Endothelial cell of umbilical vein (primary cell): ENCODE data around the gene EED. TPM values are rescaled to one million over a fixed set of nuclear protein-coding genes. Genes with fewer than 3 reads are reported as not detected.

Experiments
- BruUV-seq: library from RNA; stranded (reverse); fragments of 400-500 nt; replicated peaks from 2 replicates; lab custom pipeline; 2021; lab: Mats Ljungman, UMichigan
- CTCF ChIA-PET: fragments of 300-600, 350-600 bp; sonication (Branson Sonifier 250); formaldehyde crosslinking; loops from one replicate; lab custom pipeline; 2021; ENCODE audit warnings: antibody characterized with exemption, inconsistent platforms; lab: Charles Lee
- POLR2A ChIA-PET: fragments of 300-600, 350-600 bp; sonication (Branson Sonifier 250); formaldehyde crosslinking; loops from one replicate; lab custom pipeline; 2021; ENCODE audit warnings: antibody characterized with exemption, inconsistent platforms; lab: Charles Lee
- DNase-seq: peaks from one replicate; pipeline ENCODE4 v3.0.0-alpha.2; 2011; ENCODE audit warnings: low read depth, low spot score
- FAIRE-seq: peaks from 2 replicates; lab custom pipeline; 2011; peaks lifted over from hg19 to GRCh38; lab: Jason Lieb, UNC
- H2AFZ ChIP-seq: 2 replicates; pipeline ENCODE4 v1.6.0; 2012; ENCODE audit warnings: low read depth, low read length, control low read depth, inconsistent platforms
- H3K27ac ChIP-seq: 2 replicates; pipeline ENCODE4 v1.5.1; 2011; ENCODE audit warnings: low read depth, mild to moderate bottlenecking, control low read depth, low read length, moderate library complexity; ENCODE audit not compliant: insufficient read depth
- H3K27me3 ChIP-seq, 2 experiments: 2 replicates each; pipeline versions ENCODE4 v1.6.0 to v1.6.1; 2011; ENCODE audit warnings: low read length in 2 of 2, mixed read lengths in 1 of 2; ENCODE audit not compliant: control insufficient read depth in 2 of 2, insufficient read depth in 2 of 2
- H3K36me3 ChIP-seq, 2 experiments: 2 replicates in 1 of 2; 3 replicates in 1 of 2; pipeline ENCODE4 v1.5.1; 2011; ENCODE audit warnings: low read length in 2 of 2, mild to moderate bottlenecking in 1 of 2, moderate library complexity in 1 of 2; ENCODE audit not compliant: control insufficient read depth in 2 of 2, insufficient read depth in 2 of 2; ENCODE audit errors: extremely low read depth in 1 of 2
- H3K4me1 ChIP-seq: 3 replicates; pipeline ENCODE4 v1.5.1; 2011; ENCODE audit warnings: mild to moderate bottlenecking, low read length; ENCODE audit not compliant: control insufficient read depth, insufficient read depth; ENCODE audit errors: extremely low read depth
- H3K4me2 ChIP-seq: 2 replicates; pipeline ENCODE4 v1.6.1; 2011; ENCODE audit warnings: low read length, control low read depth, mixed read lengths; ENCODE audit not compliant: insufficient read depth
- H3K4me3 ChIP-seq, 3 experiments: fragments of 200-600 bp in 1 of 3; sonication (generic), shearing (Covaris generic) in 1 of 3; replicated peaks in 1 of 3; 2 replicates each; pipeline ENCODE4 v1.5.1; 2011 to 2016; ENCODE audit warnings: control low read depth in 3 of 3, low read length in 3 of 3, mild to moderate bottlenecking in 2 of 3, inconsistent platforms in 1 of 3, low read depth in 1 of 3, moderate library complexity in 1 of 3; ENCODE audit not compliant: insufficient read depth in 1 of 3
- H3K79me2 ChIP-seq: 2 replicates; pipeline ENCODE4 v1.6.0; 2012; ENCODE audit warnings: low read length, inconsistent platforms; ENCODE audit not compliant: control insufficient read depth, insufficient read depth
- H3K9ac ChIP-seq: replicated peaks from 2 replicates; pipeline ENCODE3; 2011; ENCODE audit warnings: low read length, control low read depth; ENCODE audit not compliant: insufficient read depth; ENCODE audit errors: extremely low read depth
- H3K9me1 ChIP-seq: replicated peaks from 3 replicates; pipeline ENCODE4 v1.6.0; 2011; ENCODE audit warnings: mild to moderate bottlenecking, low read length; ENCODE audit not compliant: control insufficient read depth, insufficient read depth; ENCODE audit errors: extremely low read depth
- H3K9me3 ChIP-seq: replicated peaks from 2 replicates; pipeline ENCODE4 v1.5.1; 2012; ENCODE audit warnings: low read length, inconsistent platforms; ENCODE audit not compliant: control insufficient read depth, insufficient read depth
- H4K20me1 ChIP-seq: replicated peaks from 2 replicates; pipeline ENCODE3; 2011; ENCODE audit warnings: mild to moderate bottlenecking, low read length; ENCODE audit not compliant: control insufficient read depth, insufficient read depth; ENCODE audit errors: extremely low read depth
- CTCF ChIP-seq, 2 donors: IDR thresholded peaks; 1 replicate in 1 of 2; 2 replicates in 1 of 2; pipeline ENCODE4 v1.5.1; 2011; ENCODE audit warnings: low read length in 2 of 2, mild to moderate bottlenecking in 2 of 2, moderate library complexity in 2 of 2, control low read depth in 1 of 2, inconsistent platforms in 1 of 2, low read depth in 1 of 2; ENCODE audit not compliant: insufficient read depth in 1 of 2; ENCODE audit errors: extremely low read depth in 1 of 2
- EZH2 ChIP-seq: IDR thresholded peaks from 2 replicates; pipeline ENCODE4 v1.6.1; 2012; ENCODE audit warnings: borderline replicate concordance, low read depth, mild to moderate bottlenecking, moderate library complexity, low read length, inconsistent platforms; ENCODE audit not compliant: severe bottlenecking
- FOS ChIP-seq: IDR thresholded peaks from 2 replicates; pipeline ENCODE4 v1.6.1; 2011; ENCODE audit warnings: mild to moderate bottlenecking, low read length, moderate library complexity, borderline replicate concordance; ENCODE audit not compliant: insufficient read depth
- GATA2 ChIP-seq: IDR thresholded peaks from 2 replicates; pipeline ENCODE4 v1.7.0; 2011; ENCODE audit warnings: low read depth, mild to moderate bottlenecking, moderate library complexity, mixed read lengths, low read length; ENCODE audit not compliant: insufficient read length, insufficient read depth
- JUN ChIP-seq: IDR thresholded peaks from 2 replicates; pipeline ENCODE4 v1.6.1; 2011; ENCODE audit warnings: borderline replicate concordance, low read depth; ENCODE audit not compliant: insufficient read length, insufficient read depth
- MAX ChIP-seq: IDR thresholded peaks from 2 replicates; pipeline ENCODE4 v1.6.1; 2011; ENCODE audit not compliant: insufficient read depth, insufficient read length
- MYC ChIP-seq: IDR thresholded peaks from one replicate; pipeline ENCODE4 v1.6.1; 2011; ENCODE audit warnings: mild to moderate bottlenecking, low read depth, low read length
- POLR2A ChIP-seq: IDR thresholded peaks from 2 replicates; pipeline ENCODE4 v1.6.1; 2012; ENCODE audit warnings: low read depth, mild to moderate bottlenecking, control low read depth, low read length
- POLR2AphosphoS5 ChIP-seq: IDR thresholded peaks from 2 replicates; pipeline ENCODE4 v1.6.1; 2012; ENCODE audit warnings: low read depth, mild to moderate bottlenecking, control low read depth, low read length, moderate library complexity; ENCODE audit not compliant: insufficient read depth
- dilution Hi-C: fragments of 300-500 bp; cut with MboI; formaldehyde crosslinking; loops from one replicate; pipeline ENCODE4 v1.15.0; 2019; ENCODE audit warnings: low sequenced_read_pairs; ENCODE audit not compliant: extremely low pct_ligation_motif_present
- intact Hi-C: fragments of 100-400 bp; cut with micrococcal nuclease; formaldehyde crosslinking; loops from one replicate; pipeline ENCODE4 v1.10.0; 2022
- polyA plus RNA-seq, 4 experiments: library from polyadenylated mRNA; depleted of rRNA in 3 of 4; stranded (reverse) in 3 of 4; unstranded in 1 of 4; fragments of >200 nt; gene quantifications; 2 replicates each; pipeline versions ENCODE4 v1.2.1 to v1.2.3, GENCODE V29; 2011 to 2012; ENCODE audit warnings: missing spikeins in 1 of 4
- total RNA-seq: library from RNA; stranded (reverse); gene quantifications from 2 replicates; pipeline ENCODE4 v1.2.3, GENCODE V29; 2021

The EED gene
- total and polyA plus RNA-seq, 2 donors (not counting 3 experiments of a cell fraction or from before 2014, with no cell fraction given) = 9.4 to 21.8 TPM

- no peak for TF ChIP-seq MAX
- TF ChIP-seq GATA2 = no peak
- no peak for TF ChIP-seq JUN
- no peak for TF ChIP-seq POLR2A
- no peak for TF ChIP-seq MYC
- no peak for TF ChIP-seq POLR2AphosphoS5
- TF ChIP-seq FOS = no peak
- TF ChIP-seq CTCF (IDR thresholded peaks at IDR 0.05; ENCODE audit: extremely low read depth in 1 of 2, insufficient read depth in 1 of 2, low read depth in 1 of 2, low read length in 2 of 2) = no peak
- TF ChIP-seq EZH2 = no peak
- peaks cover 2% of the 10 kb centered on the region for H4K20me1 ChIP-seq
- intact Hi-C loops = no loop called here
- no peak overlapping the region for H3K4me2 ChIP-seq
- H3K9me1 ChIP-seq = no peaks in the 10 kb centered on the region
- FAIRE-seq (no peak), DNase-seq (no peak)
- H3K79me2 ChIP-seq = peaks cover 14% of the 10 kb centered on the region
- POLR2A ChIA-PET = no interaction called here
- H3K36me3 ChIP-seq = peaks cover 0 to 8% of the 10 kb centered on the region in 2 experiments
- H2AFZ ChIP-seq = no peak overlapping the region
- BruUV-seq = no TSS peak
- H3K4me1 ChIP-seq = no peaks in the 10 kb centered on the region
- CTCF ChIA-PET = interaction anchor here (0.9 to 1.1 kb wide), 2 partner anchors 236 to 423 kb away, joined by 3 read pairs; partner anchors contain the start of gene CCDC83
- dilution Hi-C loops = no loop called here
- no peak overlapping the region for H3K9ac ChIP-seq
- H3K27me3 ChIP-seq = no peaks in the 10 kb centered on the region
- H3K4me3 ChIP-seq = no peak overlapping the region
- H3K27ac ChIP-seq = no peak overlapping the region
- H3K9me3 ChIP-seq = no peaks in the 10 kb centered on the region
Observed at GRCh38 chr11:86277741-86278140, 33.2 kb downstream of the EED start.
